ENCODE data around the gene VKORC1.
"Not testable (repeated sequence)": the region's sequence is repeated elsewhere in the genome, so short reads cannot be mapped to it uniquely, and the experiment has no call there.

VKORC1 gene

GRCh38 chr16:31107465-31107867 lies 12.9 kb upstream of the VKORC1 start:
- no peak for DNase-seq (ENCODE audit: low spot score)

- no peak for DNase-seq (ENCODE audit: low spot score)
Observed at GRCh38 chr16:31106509-31107464, 12.2 kb upstream of the VKORC1 start.

- DNase-seq (ENCODE audit: low spot score), result peak; percentile 92
Observed at GRCh38 chr16:31105677-31106213, 11.1 kb upstream of the VKORC1 start.

GRCh38 chr16:31100876-31101641 lies 6.5 kb upstream of the VKORC1 start:
- not testable (repeated sequence) for DNase-seq (ENCODE audit: low spot score)

GRCh38 chr16:31099860-31100638 lies 5.5 kb upstream of the VKORC1 start:
- DNase-seq (ENCODE audit: low spot score), result no peak

GRCh38 chr16:31094088-31094423 lies 541 bp downstream of the VKORC1 start:
- no peak for DNase-seq (ENCODE audit: low spot score)

GRCh38 chr16:31093132-31093703 lies 1.4 kb downstream of the VKORC1 start:
- peak; percentile 56 for DNase-seq (ENCODE audit: low spot score)

GRCh38 chr16:31092330-31092729 lies 2.3 kb downstream of the VKORC1 start:
- no peak for DNase-seq (ENCODE audit: low spot score)

GRCh38 chr16:31090540-31090939 lies 4.1 kb downstream of the VKORC1 start:
- peak; percentile 47 for DNase-seq (ENCODE audit: low spot score)

- DNase-seq (ENCODE audit: low spot score), result no peak
Observed at GRCh38 chr16:31089199-31089598, 5.4 kb downstream of the VKORC1 start.

- no peak for DNase-seq (ENCODE audit: low spot score)
Observed at GRCh38 chr16:31088459-31089183, 6.0 kb downstream of the VKORC1 start, which contains the start of gene PRSS53. TSS of gene PRSS53 (minus strand) at chr16:31088943. CDS start at chr16:31088809, 134 bp downstream.

GRCh38 chr16:31087971-31088370 lies 6.6 kb downstream of the VKORC1 start:
- no peak for DNase-seq (ENCODE audit: low spot score)

GRCh38 chr16:31087481-31087880 lies 7.1 kb downstream of the VKORC1 start:
- DNase-seq (ENCODE audit: low spot score), result no peak

- no peak for DNase-seq (ENCODE audit: low spot score)
Observed at GRCh38 chr16:31086629-31086906, 8.0 kb downstream of the VKORC1 start.

- DNase-seq (ENCODE audit: low spot score), result no peak
Observed at GRCh38 chr16:31085873-31086628, 8.5 kb downstream of the VKORC1 start.

- no peak for DNase-seq (ENCODE audit: low spot score)
Observed at GRCh38 chr16:31085411-31085810, 9.2 kb downstream of the VKORC1 start.

- DNase-seq (ENCODE audit: low spot score), result no peak
Observed at GRCh38 chr16:31084584-31085302, 9.9 kb downstream of the VKORC1 start.

- DNase-seq (ENCODE audit: low spot score), result no peak
Observed at GRCh38 chr16:31083981-31084380, 10.6 kb downstream of the VKORC1 start.

GRCh38 chr16:31083556-31083955 lies 11.0 kb downstream of the VKORC1 start:
- no peak for DNase-seq (ENCODE audit: low spot score)

GRCh38 chr16:31083081-31083480 lies 11.5 kb downstream of the VKORC1 start:
- no peak for DNase-seq (ENCODE audit: low spot score)

Measured in AG20443 (cell line).